SK-N-SH treated with all-trans-retinoic acid at 6 μM for 48 hours (cell line): ENCODE measurements around the gene PCDHA12.
"Not testable (repeated sequence)": the region's sequence is repeated elsewhere in the genome, so short reads cannot be mapped to it uniquely, and the experiment has no call there.

ENCODE experiments used
- ATAC-seq: fragments of 200-7000 bp; cut with Tn5 transposase; 3 replicates; pipeline ENCODE4 v1.9.1; 2020; ENCODE audit warnings: mild to moderate bottlenecking, moderate library complexity
- ARNTL ChIP-seq: fragments of 450-650 bp; formaldehyde crosslinking; IDR thresholded peaks from 2 replicates; pipeline ENCODE4 v1.5.0; 2020; ENCODE audit warnings: low read depth, mild to moderate bottlenecking, moderate library complexity, borderline replicate concordance
- BACH2 ChIP-seq: fragments of 250-450 bp; sonication (Bioruptor Pico); IDR thresholded peaks from 2 replicates; pipeline ENCODE4 v1.9.0; 2021; ENCODE audit warnings: mild to moderate bottlenecking, borderline replicate concordance
- CREB5 ChIP-seq: fragments of 250-450 bp; sonication (Bioruptor Pico); IDR thresholded peaks from 2 replicates; pipeline ENCODE4 v1.5.1; 2020; ENCODE audit warnings: low read depth, mild to moderate bottlenecking, moderate library complexity
- CSDC2 ChIP-seq: fragments of 250-450 bp; sonication (Bioruptor Pico); IDR thresholded peaks from 2 replicates; pipeline ENCODE4 v1.5.0; 2020; ENCODE audit warnings: mild to moderate bottlenecking, moderate library complexity
- CSRNP3 ChIP-seq: fragments of 250-450 bp; sonication (Bioruptor Pico); IDR thresholded peaks from 2 replicates; pipeline ENCODE4 v1.5.1; 2021; ENCODE audit warnings: mild to moderate bottlenecking, moderate library complexity
- ESRRG ChIP-seq: fragments of 250-450 bp; sonication (Bioruptor Pico); IDR thresholded peaks from 2 replicates; pipeline ENCODE4 v1.6.1; 2021; ENCODE audit warnings: mild to moderate bottlenecking
- OSR1 ChIP-seq: fragments of 250-450 bp; sonication (Bioruptor Pico); IDR thresholded peaks from 2 replicates; pipeline ENCODE4 v1.8.0; 2022; ENCODE audit warnings: moderate library complexity, mild to moderate bottlenecking, inconsistent platforms
- PPARA ChIP-seq: fragments of 250-450 bp; sonication (Bioruptor Pico); IDR thresholded peaks from 2 replicates; pipeline ENCODE4 v1.5.0; 2020; ENCODE audit warnings: mild to moderate bottlenecking, borderline replicate concordance
- RARB ChIP-seq: fragments of 250-450 bp; sonication (Bioruptor Pico); IDR thresholded peaks from 2 replicates; pipeline ENCODE4 v1.8.0; 2021; ENCODE audit warnings: mild to moderate bottlenecking, moderate library complexity
- SNAI2 ChIP-seq: fragments of 250-450 bp; sonication (Bioruptor Pico); IDR thresholded peaks from 2 replicates; pipeline ENCODE4 v1.5.0; 2020; ENCODE audit warnings: mild to moderate bottlenecking, moderate library complexity
- TCF4 ChIP-seq: fragments of 250-450 bp; sonication (Bioruptor Pico); IDR thresholded peaks from 2 replicates; pipeline ENCODE4 v1.8.0; 2021; ENCODE audit warnings: mild to moderate bottlenecking, moderate library complexity, borderline replicate concordance
- TSHZ2 ChIP-seq: fragments of 250-450 bp; sonication (Bioruptor Pico); IDR thresholded peaks from 2 replicates; pipeline ENCODE4 v1.5.0; 2020; ENCODE audit warnings: mild to moderate bottlenecking, moderate library complexity
- ZFP3 ChIP-seq: fragments of 250-450 bp; sonication (Bioruptor Pico); IDR thresholded peaks from 2 replicates; pipeline ENCODE4 v1.5.0; 2020; ENCODE audit warnings: mild to moderate bottlenecking, moderate library complexity
- ZFP30 ChIP-seq: fragments of 450-650 bp; formaldehyde crosslinking; IDR thresholded peaks from 2 replicates; pipeline ENCODE4 v1.5.0; 2022; ENCODE audit warnings: mild to moderate bottlenecking, moderate library complexity
- ZNF565 ChIP-seq: fragments of 450-650 bp; formaldehyde crosslinking; conservative IDR thresholded peaks from 2 replicates; pipeline ENCODE4 v1.5.0; 2020; ENCODE audit warnings: low read depth, mild to moderate bottlenecking, moderate library complexity
- ZNF70 ChIP-seq: fragments of 450-650 bp; formaldehyde crosslinking; IDR thresholded peaks from 2 replicates; pipeline ENCODE4 v1.5.0; 2020; ENCODE audit warnings: mild to moderate bottlenecking, moderate library complexity
- ZNF8 ChIP-seq: fragments of 450-650 bp; formaldehyde crosslinking; IDR thresholded peaks from 2 replicates; pipeline ENCODE4 v1.5.0; 2020; ENCODE audit warnings: mild to moderate bottlenecking, moderate library complexity

The PCDHA12 gene

GRCh38 chr5:140869555-140869886 is 5.6 kb upstream of the PCDHA12 start:
- no peak for ATAC-seq

GRCh38 chr5:140870221-140871201 is 4.6 kb upstream of the PCDHA12 start:
- no peak for ATAC-seq
- TF ChIP-seq ZNF70 (CRISPR knock-in tag), result no peak
- no peak for TF ChIP-seq TCF4 (CRISPR knock-in tag)
- no peak for TF ChIP-seq OSR1
- TF ChIP-seq PPARA, result no peak

More at GRCh38 chr5:140869555-140869886, 5.6 kb upstream of the PCDHA12 start:
- no peak for TF ChIP-seq CREB5 (CRISPR knock-in tag)
- no peak for TF ChIP-seq ZNF565 (CRISPR knock-in tag)
- no peak for TF ChIP-seq ZNF70 (CRISPR knock-in tag)

GRCh38 chr5:140876541-140877261 is 1.6 kb downstream of the PCDHA12 start:
- not testable (repeated sequence) for ATAC-seq

GRCh38 chr5:140877262-140877581 is 2.1 kb downstream of the PCDHA12 start:
- ATAC-seq, result no peak
- TF ChIP-seq ZFP3 (CRISPR knock-in tag), result no peak
- TF ChIP-seq ZNF565 (CRISPR knock-in tag), result no peak
- no peak for TF ChIP-seq TSHZ2 (CRISPR knock-in tag)
- no peak for TF ChIP-seq BACH2 (CRISPR knock-in tag)
- no peak for TF ChIP-seq ARNTL (CRISPR knock-in tag)
- TF ChIP-seq CSDC2 (CRISPR knock-in tag), result no peak

- no peak for ATAC-seq
- TF ChIP-seq ZNF8 (no peak), RARB (CRISPR knock-in tag) (no peak), ESRRG (no peak), OSR1 (no peak), TSHZ2 (CRISPR knock-in tag) (no peak), ARNTL (CRISPR knock-in tag) (no peak), BACH2 (CRISPR knock-in tag) (no peak)
Observed at GRCh38 chr5:140881889-140882590, 6.9 kb downstream of the PCDHA12 start, which contains the start of gene PCDHA13. TSS of gene PCDHA13 (plus strand) at chr5:140882124. CDS start at chr5:140882269, 145 bp downstream.

GRCh38 chr5:140882591-140882899 is 7.4 kb downstream of the PCDHA12 start:
- ATAC-seq, result no peak
- no peak for TF ChIP-seq ZFP3 (CRISPR knock-in tag)
- TF ChIP-seq CSRNP3 (CRISPR knock-in tag), result no peak
- no peak for TF ChIP-seq CREB5 (CRISPR knock-in tag)
- no peak for TF ChIP-seq ZFP30 (CRISPR knock-in tag)
- TF ChIP-seq SNAI2 (CRISPR knock-in tag), result no peak
- TF ChIP-seq ZNF565 (CRISPR knock-in tag), result no peak
